K562 (cell line): Measurements from ENCODE around the gene COPA. TPM values are rescaled to one million over a fixed set of nuclear protein-coding genes. Genes with fewer than 3 reads are reported as not detected.
A peak's percentile ranks its signal among the peaks of the same experiment; 100 is the strongest.

Experiments used
- BCL6 ChIP-seq: fragments of 250-450 bp; sonication (Bioruptor Pico); IDR thresholded peaks from 2 replicates; pipeline ENCODE4 v1.4.0; 2020
- FOXK2 ChIP-seq, 2 experiments: fragments of 450-650 bp; IDR thresholded peaks in 1 of 2; conservative IDR thresholded peaks in 1 of 2; 2 replicates each; pipeline ENCODE4 v1.6.1; 2016; ENCODE audit warnings: low read depth in 2 of 2, mild to moderate bottlenecking in 1 of 2
- IFI16 ChIP-seq: fragments of 250-450 bp; sonication (Bioruptor Pico); IDR thresholded peaks from 2 replicates; pipeline ENCODE4 v2.1.2; 2022; ENCODE audit warnings: mild to moderate bottlenecking, inconsistent platforms
- KDM5B ChIP-seq: fragments of 200-600 bp; sonication (generic); IDR thresholded peaks from 2 replicates; pipeline ENCODE4 v1.6.1; 2012; ENCODE audit warnings: low read depth, mild to moderate bottlenecking, moderate library complexity, low read length, control low read depth, inconsistent platforms; ENCODE audit not compliant: insufficient replicate concordance
- L3MBTL2 ChIP-seq: fragments of 450-650 bp; IDR thresholded peaks from 2 replicates; pipeline ENCODE4 v1.6.1; 2016; ENCODE audit warnings: mild to moderate bottlenecking, moderate library complexity
- LEF1 ChIP-seq: fragments of 450-650 bp; IDR thresholded peaks from 2 replicates; pipeline ENCODE4 v1.6.1; 2016; ENCODE audit warnings: mild to moderate bottlenecking
- NFATC3 ChIP-seq: fragments of 450-650 bp; IDR thresholded peaks from 2 replicates; pipeline ENCODE4 v1.6.1; 2017; ENCODE audit warnings: mild to moderate bottlenecking
- NONO ChIP-seq, 2 experiments: fragments of 200-400 bp in 1 of 2; fragments of 450-650 bp in 1 of 2; formaldehyde crosslinking in 1 of 2; IDR thresholded peaks; 2 replicates each; pipeline ENCODE4 v1.6.1; 2017; ENCODE audit warnings: low read depth in 2 of 2, mild to moderate bottlenecking in 2 of 2, moderate library complexity in 2 of 2, low read length in 1 of 2
- SAFB2 ChIP-seq: fragments of 200-400 bp; formaldehyde crosslinking; IDR thresholded peaks from 2 replicates; pipeline ENCODE4 v1.6.1; 2018; ENCODE audit warnings: borderline replicate concordance, low read length, low read depth, moderate library complexity; ENCODE audit not compliant: severe bottlenecking
- SRSF3 ChIP-seq: fragments of 200-400 bp; formaldehyde crosslinking; IDR thresholded peaks from 2 replicates; pipeline ENCODE4 v1.6.1; 2016; ENCODE audit warnings: mild to moderate bottlenecking, low read length, moderate library complexity; ENCODE audit not compliant: insufficient read depth
- SRSF7 ChIP-seq: fragments of 200-400 bp; formaldehyde crosslinking; optimal IDR thresholded peaks from 2 replicates; pipeline ENCODE3; 2017; ENCODE audit warnings: mild to moderate bottlenecking, low read depth, low read length
- TRIM24 ChIP-seq, 2 experiments: fragments of 450-650 bp; IDR thresholded peaks; 2 replicates each; pipeline ENCODE4 v1.6.1; 2016
- ZNF316 ChIP-seq: fragments of 450-650 bp; IDR thresholded peaks from 2 replicates; pipeline ENCODE4 v1.6.1; 2016
- ZNF507 ChIP-seq: conservative IDR thresholded peaks from 2 replicates; pipeline ENCODE4 v1.6.1; 2017; ENCODE audit warnings: missing genetic modification characterization, missing compliant biosample characterization
- polyA plus RNA-seq, 8 experiments: library from polyadenylated mRNA; depleted of rRNA in 4 of 8; stranded (reverse) in 5 of 8; unstranded in 3 of 8; fragments of >200 nt; fragmentation: Nextera tagmentation in 2 of 8; fragmentation: Illumina TruSeq in 1 of 8; extraction: Ambion mirVana in 2 of 8; extraction: Trizol in 1 of 8; gene quantifications; 2 replicates each; pipeline versions ENCODE4 v1.2.1 to v1.2.3, GENCODE V29; 2011 to 2014; ENCODE audit warnings: inconsistent platforms in 1 of 8, missing spikeins in 1 of 8
- total RNA-seq, 7 experiments: library from RNA; depleted of rRNA in 6 of 7; stranded (reverse); fragments of >200 nt in 6 of 7; fragmentation: Illumina TruSeq in 2 of 7; extraction: Trizol in 2 of 7; gene quantifications; 2 replicates each; pipeline versions ENCODE4 v1.2.1 to v1.2.3, GENCODE V29; 2011 to 2021; ENCODE audit warnings: low replicate concordance in 1 of 7
- TF ChIP-seq, protein P1 (sequence below): fragments of 450-650 bp; IDR thresholded peaks from 2 replicates; pipeline ENCODE4 v1.6.1; 2016; ENCODE audit warnings: mild to moderate bottlenecking, moderate library complexity
- TF ChIP-seq, protein P2 (sequence below): fragments of 200-800 bp; sonication (Bioruptor generic); IDR thresholded peaks from 2 replicates; pipeline ENCODE4 v1.6.1; 2017; ENCODE audit warnings: missing genetic modification characterization, missing compliant biosample characterization

COPA gene
- total and polyA plus RNA-seq, 9 of the 15 experiments (the other 6 are each of a cell fraction or from before 2014, with no cell fraction given): 49.8 to 222 (median 110) TPM

DNA sequence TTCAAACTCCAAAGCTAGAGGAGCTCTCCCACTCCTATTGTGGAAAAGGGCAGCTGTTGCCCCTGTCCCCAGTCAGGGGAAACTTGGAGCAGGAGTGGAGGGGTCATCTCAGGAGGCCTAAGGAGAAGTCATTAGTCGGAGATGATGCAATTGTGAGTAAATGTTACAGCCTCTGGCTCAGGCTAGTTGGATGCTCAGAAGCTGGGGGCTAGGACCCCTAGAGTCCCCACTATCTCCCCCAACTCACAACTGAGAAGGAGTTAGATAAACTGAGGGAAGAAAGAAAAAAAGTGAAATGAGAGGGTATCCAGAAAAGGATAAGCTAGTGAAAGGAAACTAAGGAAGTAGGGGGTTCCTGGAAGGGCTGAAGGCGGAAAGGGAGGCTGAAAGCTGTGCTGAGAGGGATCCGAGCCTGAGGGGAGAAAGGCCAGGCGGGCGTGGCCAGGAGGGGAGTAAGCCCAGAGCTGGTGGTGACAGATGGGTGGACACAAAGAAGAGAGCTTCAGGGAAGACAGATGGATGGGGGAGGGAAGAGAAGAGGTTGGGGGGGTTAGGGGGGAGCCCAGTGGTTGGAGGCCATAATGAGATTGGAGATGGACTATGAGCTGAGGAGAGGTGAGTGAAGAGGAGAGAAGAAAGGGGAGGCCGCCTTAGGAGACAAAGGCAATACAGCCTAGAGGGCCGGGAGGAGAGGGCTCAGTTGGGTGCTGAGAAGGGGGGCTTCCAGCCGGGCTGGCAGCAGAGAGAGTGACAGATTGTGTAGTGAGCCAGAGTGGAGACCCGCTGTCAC lies 19.3 kb upstream of the COPA start (continued):
- TF ChIP-seq, protein P1, sequence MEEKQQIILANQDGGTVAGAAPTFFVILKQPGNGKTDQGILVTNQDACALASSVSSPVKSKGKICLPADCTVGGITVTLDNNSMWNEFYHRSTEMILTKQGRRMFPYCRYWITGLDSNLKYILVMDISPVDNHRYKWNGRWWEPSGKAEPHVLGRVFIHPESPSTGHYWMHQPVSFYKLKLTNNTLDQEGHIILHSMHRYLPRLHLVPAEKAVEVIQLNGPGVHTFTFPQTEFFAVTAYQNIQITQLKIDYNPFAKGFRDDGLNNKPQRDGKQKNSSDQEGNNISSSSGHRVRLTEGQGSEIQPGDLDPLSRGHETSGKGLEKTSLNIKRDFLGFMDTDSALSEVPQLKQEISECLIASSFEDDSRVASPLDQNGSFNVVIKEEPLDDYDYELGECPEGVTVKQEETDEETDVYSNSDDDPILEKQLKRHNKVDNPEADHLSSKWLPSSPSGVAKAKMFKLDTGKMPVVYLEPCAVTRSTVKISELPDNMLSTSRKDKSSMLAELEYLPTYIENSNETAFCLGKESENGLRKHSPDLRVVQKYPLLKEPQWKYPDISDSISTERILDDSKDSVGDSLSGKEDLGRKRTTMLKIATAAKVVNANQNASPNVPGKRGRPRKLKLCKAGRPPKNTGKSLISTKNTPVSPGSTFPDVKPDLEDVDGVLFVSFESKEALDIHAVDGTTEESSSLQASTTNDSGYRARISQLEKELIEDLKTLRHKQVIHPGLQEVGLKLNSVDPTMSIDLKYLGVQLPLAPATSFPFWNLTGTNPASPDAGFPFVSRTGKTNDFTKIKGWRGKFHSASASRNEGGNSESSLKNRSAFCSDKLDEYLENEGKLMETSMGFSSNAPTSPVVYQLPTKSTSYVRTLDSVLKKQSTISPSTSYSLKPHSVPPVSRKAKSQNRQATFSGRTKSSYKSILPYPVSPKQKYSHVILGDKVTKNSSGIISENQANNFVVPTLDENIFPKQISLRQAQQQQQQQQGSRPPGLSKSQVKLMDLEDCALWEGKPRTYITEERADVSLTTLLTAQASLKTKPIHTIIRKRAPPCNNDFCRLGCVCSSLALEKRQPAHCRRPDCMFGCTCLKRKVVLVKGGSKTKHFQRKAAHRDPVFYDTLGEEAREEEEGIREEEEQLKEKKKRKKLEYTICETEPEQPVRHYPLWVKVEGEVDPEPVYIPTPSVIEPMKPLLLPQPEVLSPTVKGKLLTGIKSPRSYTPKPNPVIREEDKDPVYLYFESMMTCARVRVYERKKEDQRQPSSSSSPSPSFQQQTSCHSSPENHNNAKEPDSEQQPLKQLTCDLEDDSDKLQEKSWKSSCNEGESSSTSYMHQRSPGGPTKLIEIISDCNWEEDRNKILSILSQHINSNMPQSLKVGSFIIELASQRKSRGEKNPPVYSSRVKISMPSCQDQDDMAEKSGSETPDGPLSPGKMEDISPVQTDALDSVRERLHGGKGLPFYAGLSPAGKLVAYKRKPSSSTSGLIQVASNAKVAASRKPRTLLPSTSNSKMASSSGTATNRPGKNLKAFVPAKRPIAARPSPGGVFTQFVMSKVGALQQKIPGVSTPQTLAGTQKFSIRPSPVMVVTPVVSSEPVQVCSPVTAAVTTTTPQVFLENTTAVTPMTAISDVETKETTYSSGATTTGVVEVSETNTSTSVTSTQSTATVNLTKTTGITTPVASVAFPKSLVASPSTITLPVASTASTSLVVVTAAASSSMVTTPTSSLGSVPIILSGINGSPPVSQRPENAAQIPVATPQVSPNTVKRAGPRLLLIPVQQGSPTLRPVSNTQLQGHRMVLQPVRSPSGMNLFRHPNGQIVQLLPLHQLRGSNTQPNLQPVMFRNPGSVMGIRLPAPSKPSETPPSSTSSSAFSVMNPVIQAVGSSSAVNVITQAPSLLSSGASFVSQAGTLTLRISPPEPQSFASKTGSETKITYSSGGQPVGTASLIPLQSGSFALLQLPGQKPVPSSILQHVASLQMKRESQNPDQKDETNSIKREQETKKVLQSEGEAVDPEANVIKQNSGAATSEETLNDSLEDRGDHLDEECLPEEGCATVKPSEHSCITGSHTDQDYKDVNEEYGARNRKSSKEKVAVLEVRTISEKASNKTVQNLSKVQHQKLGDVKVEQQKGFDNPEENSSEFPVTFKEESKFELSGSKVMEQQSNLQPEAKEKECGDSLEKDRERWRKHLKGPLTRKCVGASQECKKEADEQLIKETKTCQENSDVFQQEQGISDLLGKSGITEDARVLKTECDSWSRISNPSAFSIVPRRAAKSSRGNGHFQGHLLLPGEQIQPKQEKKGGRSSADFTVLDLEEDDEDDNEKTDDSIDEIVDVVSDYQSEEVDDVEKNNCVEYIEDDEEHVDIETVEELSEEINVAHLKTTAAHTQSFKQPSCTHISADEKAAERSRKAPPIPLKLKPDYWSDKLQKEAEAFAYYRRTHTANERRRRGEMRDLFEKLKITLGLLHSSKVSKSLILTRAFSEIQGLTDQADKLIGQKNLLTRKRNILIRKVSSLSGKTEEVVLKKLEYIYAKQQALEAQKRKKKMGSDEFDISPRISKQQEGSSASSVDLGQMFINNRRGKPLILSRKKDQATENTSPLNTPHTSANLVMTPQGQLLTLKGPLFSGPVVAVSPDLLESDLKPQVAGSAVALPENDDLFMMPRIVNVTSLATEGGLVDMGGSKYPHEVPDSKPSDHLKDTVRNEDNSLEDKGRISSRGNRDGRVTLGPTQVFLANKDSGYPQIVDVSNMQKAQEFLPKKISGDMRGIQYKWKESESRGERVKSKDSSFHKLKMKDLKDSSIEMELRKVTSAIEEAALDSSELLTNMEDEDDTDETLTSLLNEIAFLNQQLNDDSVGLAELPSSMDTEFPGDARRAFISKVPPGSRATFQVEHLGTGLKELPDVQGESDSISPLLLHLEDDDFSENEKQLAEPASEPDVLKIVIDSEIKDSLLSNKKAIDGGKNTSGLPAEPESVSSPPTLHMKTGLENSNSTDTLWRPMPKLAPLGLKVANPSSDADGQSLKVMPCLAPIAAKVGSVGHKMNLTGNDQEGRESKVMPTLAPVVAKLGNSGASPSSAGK: peak; percentile 41
- TF ChIP-seq SRSF7: no peak
- TF ChIP-seq BCL6 (CRISPR knock-in tag): peak; percentile 17; the same call in 1 of the 2 replicates
- no peak for TF ChIP-seq KDM5B
- TF ChIP-seq ZNF507 (tag): no peak
- no peak for TF ChIP-seq NONO (IDR thresholded peaks at IDR 0.05; ENCODE audit: low read depth in 2 of 2, low read length in 1 of 2)
- no peak for TF ChIP-seq SAFB2
- TF ChIP-seq LEF1: peak; percentile 89; the same call in 1 of the 2 replicates
- TF ChIP-seq, protein P2, sequence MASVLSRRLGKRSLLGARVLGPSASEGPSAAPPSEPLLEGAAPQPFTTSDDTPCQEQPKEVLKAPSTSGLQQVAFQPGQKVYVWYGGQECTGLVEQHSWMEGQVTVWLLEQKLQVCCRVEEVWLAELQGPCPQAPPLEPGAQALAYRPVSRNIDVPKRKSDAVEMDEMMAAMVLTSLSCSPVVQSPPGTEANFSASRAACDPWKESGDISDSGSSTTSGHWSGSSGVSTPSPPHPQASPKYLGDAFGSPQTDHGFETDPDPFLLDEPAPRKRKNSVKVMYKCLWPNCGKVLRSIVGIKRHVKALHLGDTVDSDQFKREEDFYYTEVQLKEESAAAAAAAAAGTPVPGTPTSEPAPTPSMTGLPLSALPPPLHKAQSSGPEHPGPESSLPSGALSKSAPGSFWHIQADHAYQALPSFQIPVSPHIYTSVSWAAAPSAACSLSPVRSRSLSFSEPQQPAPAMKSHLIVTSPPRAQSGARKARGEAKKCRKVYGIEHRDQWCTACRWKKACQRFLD (CRISPR knock-in tag): peak; percentile 77
- TF ChIP-seq FOXK2 (conservative IDR thresholded peaks at IDR 0.05 in 1 of 2, IDR thresholded peaks at IDR 0.05 in 1 of 2; ENCODE audit: low read depth in 2 of 2): no peak
- no peak for TF ChIP-seq ZNF316
- TF ChIP-seq L3MBTL2: 0 out of 2 replicates have a peak, but pooled peaks have one; percentile 34
- TF ChIP-seq SRSF3: no peak
- peak; percentile 71; the same call in 1 of the 2 replicates for TF ChIP-seq NFATC3
- TF ChIP-seq TRIM24 (IDR thresholded peaks at IDR 0.05): peak; percentile 72 to 80
- peak; percentile 63; the same call in 1 of the 2 replicates for TF ChIP-seq IFI16
